Mucosa of descending colon (tissue), 3 donors: ENCODE data around the gene SEC31B. TPM values are rescaled to one million over a fixed set of nuclear protein-coding genes. Genes with fewer than 3 reads are reported as not detected.

Experiments
- ATAC-seq: fragments of 200-7000 bp; cut with Tn5 transposase; one replicate; pipeline ENCODE4 v1.9.1; 2020; ENCODE audit warnings: mild to moderate bottlenecking, moderate library complexity
- DNase-seq, 3 donors: peaks; one replicate each; pipeline ENCODE4 v3.0.0-alpha.2; 2020
- H3K36me3 ChIP-seq: fragments of 200-600 bp; one replicate; pipeline ENCODE4 v1.8.0; 2021; ENCODE audit warnings: low read depth, mild to moderate bottlenecking
- H3K4me1 ChIP-seq: fragments of 200-600 bp; one replicate; pipeline ENCODE4 v1.8.0; 2021; ENCODE audit warnings: low read depth, mild to moderate bottlenecking
- H3K4me3 ChIP-seq: fragments of 200-600 bp; one replicate; pipeline ENCODE4 v1.8.0; 2021; ENCODE audit warnings: mild to moderate bottlenecking
- H3K9me3 ChIP-seq: fragments of 200-600 bp; one replicate; pipeline ENCODE4 v1.8.0; 2021; ENCODE audit warnings: mild to moderate bottlenecking
- intact Hi-C, 2 donors: fragments of 100-400 bp; cut with DNase I in 1 of 2; cut with micrococcal nuclease in 1 of 2; formaldehyde crosslinking; loops; one replicate each; pipeline versions ENCODE4 v1.11.0 to v1.11.1; 2022; cut with DNase I, micrococcal nuclease
- total RNA-seq, 3 donors: library from RNA; stranded (reverse); fragmentation: NEBNext Ultra II Directional in 2 of 3; extraction: Animal tissue kit (Norgen Biotek cat#: 25700) in 2 of 3; gene quantifications; one replicate each; pipeline versions ENCODE4 v1.2.1 to v1.2.4, GENCODE V29; 2021 to 2023
- TF ChIP-seq, protein P1 (sequence below): fragments of 200-600 bp; IDR thresholded peaks from one replicate; pipeline ENCODE4 v1.8.0; 2022; ENCODE audit warnings: antibody characterized with exemption, mild to moderate bottlenecking
- donor health status: DM: no; HTN: no; CAD: no; lungs with moderate emphysema.
- donor health status: DM: no; HTN: no; CAD: no.
- donor health status: DM: no; HTN: yes; CAD: no.

SEC31B gene
- total RNA-seq, 3 donors from 2014 or later, result 14.0 to 24.8 (median 21.6) TPM

DNA sequence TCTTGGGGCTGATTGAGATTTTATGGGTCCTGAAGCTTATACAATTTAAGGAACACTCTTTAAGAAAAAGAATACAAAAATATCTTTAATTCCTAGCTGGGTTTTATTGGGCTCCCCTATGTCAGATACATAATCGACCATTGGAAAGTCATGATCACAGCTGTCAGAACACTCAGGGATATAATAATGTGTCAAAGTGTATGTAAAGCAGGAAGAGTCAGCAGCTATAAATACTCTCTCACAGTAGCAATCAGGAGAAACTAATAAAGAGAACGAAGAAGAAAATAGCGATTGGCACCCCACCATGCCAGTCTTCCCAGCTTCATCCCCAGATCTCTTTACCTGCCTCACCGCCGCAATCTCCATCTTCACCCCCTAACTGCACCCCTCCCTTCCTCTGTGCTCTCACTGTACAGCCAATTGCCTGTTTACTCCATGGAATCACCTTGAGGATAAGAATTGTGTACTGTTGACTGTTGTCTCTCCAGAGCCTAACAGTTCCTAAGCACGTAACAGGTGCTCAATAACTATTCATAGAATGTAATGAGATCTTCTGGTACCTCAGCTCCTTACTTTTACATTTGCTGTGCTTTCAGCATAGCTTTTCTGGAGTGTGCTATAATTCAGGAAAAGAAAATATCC, 80.9 kb downstream of the SEC31B start:
- no peaks in the 10 kb centered on the region for H3K36me3 ChIP-seq
- H3K4me3 ChIP-seq, result no peak overlapping the region
- no peaks in the 10 kb centered on the region for H3K4me1 ChIP-seq
- TF ChIP-seq, protein P1, sequence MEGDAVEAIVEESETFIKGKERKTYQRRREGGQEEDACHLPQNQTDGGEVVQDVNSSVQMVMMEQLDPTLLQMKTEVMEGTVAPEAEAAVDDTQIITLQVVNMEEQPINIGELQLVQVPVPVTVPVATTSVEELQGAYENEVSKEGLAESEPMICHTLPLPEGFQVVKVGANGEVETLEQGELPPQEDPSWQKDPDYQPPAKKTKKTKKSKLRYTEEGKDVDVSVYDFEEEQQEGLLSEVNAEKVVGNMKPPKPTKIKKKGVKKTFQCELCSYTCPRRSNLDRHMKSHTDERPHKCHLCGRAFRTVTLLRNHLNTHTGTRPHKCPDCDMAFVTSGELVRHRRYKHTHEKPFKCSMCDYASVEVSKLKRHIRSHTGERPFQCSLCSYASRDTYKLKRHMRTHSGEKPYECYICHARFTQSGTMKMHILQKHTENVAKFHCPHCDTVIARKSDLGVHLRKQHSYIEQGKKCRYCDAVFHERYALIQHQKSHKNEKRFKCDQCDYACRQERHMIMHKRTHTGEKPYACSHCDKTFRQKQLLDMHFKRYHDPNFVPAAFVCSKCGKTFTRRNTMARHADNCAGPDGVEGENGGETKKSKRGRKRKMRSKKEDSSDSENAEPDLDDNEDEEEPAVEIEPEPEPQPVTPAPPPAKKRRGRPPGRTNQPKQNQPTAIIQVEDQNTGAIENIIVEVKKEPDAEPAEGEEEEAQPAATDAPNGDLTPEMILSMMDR, result no peak
- H3K9me3 ChIP-seq, result no peaks in the 10 kb centered on the region
- intact Hi-C loops, result loop anchor here in 1 of 2 donors (5.0 kb wide), 1 partner anchor 101 kb away; no protein-coding TSS in a partner anchor
- ATAC-seq (no peak), DNase-seq (no peak)

Other genes starting within 250 kb of the SEC31B start
- 10 to 100 TPM; 17.1 to 23.8 (median 18.9) TPM for gene BLOC1S2, start 233.2 kb downstream of the SEC31B start, total RNA-seq
- gene PKD2L1, start 189.6 kb downstream of the SEC31B start, total RNA-seq, result under 1 TPM in 2 of 3 donors, not detected in 1; 0.22 to 0.60 TPM
- gene SCD, start 172.6 kb downstream of the SEC31B start, total RNA-seq, result 100 to 1,000 TPM in 1 of 3 donors, 10 to 100 TPM in 2; 40.7 to 108 (median 83.5) TPM
- gene WNT8B, start 56.9 kb downstream of the SEC31B start, total RNA-seq, result not detected
- gene NDUFB8, start 10.0 kb upstream of the SEC31B start, total RNA-seq, result 100 to 1,000 TPM; 169 to 222 (median 202) TPM
- gene HIF1AN, start 16.1 kb upstream of the SEC31B start, total RNA-seq, result 10 to 100 TPM; 34.0 to 50.6 (median 42.3) TPM
- not detected for gene PAX2, start 225.7 kb upstream of the SEC31B start, total RNA-seq